ENCODE measurements around the gene CCL4.
"Not testable (repeated sequence)": the region's sequence is repeated elsewhere in the genome, so short reads cannot be mapped to it uniquely, and the experiment has no call there.

- not testable (repeated sequence) for TF ChIP-seq CTCF (IDR thresholded peaks at IDR 0.05); EZH2 (IDR thresholded peaks at IDR 0.05; ENCODE audit: borderline replicate concordance, insufficient read depth, low read depth, low read length, poor library complexity, severe bottlenecking)
Measured at GRCh38 chr17:36087471-36087870, 16.2 kb upstream of the CCL4 start.
